HEK293 (cell line): ENCODE measurements around the gene KRT16.
"Not testable (repeated sequence)": the region's sequence is repeated elsewhere in the genome, so short reads cannot be mapped to it uniquely, and the experiment has no call there.

Source experiments
- CTCF ChIA-PET: fragments of 350-600 bp; formaldehyde crosslinking; extraction: SDS; loops from one replicate; lab custom pipeline; 2021; ENCODE audit warnings: antibody characterized with exemption; lab: Yijun Ruan, JAX
- POLR2A ChIA-PET: fragments of 300-600 bp; formaldehyde crosslinking; extraction: SDS; loops from one replicate; lab custom pipeline; 2020; ENCODE audit warnings: antibody characterized with exemption, inconsistent platforms; lab: Yijun Ruan, JAX
- H3K27ac ChIP-seq: fragments of 200-500 bp; sonication (Bioruptor generic); 2 replicates; pipeline ENCODE4 v1.5.1; 2014; ENCODE audit warnings: low read depth, low read length, control low read depth, inconsistent platforms; ENCODE audit errors: extremely low read depth
- H3K36me3 ChIP-seq, 2 experiments: fragments of 200-500 bp in 1 of 2; sonication (Bioruptor generic) in 1 of 2; 1 replicate in 1 of 2; 2 replicates in 1 of 2; pipeline ENCODE4 v1.5.1; 2014 to 2017; ENCODE audit warnings: inconsistent platforms in 2 of 2, low read length in 2 of 2; ENCODE audit not compliant: control insufficient read depth in 2 of 2, insufficient read depth in 1 of 2
- H3K4me1 ChIP-seq: fragments of 200-500 bp; sonication (Bioruptor generic); 2 replicates; pipeline ENCODE4 v1.5.1; 2014; ENCODE audit warnings: mild to moderate bottlenecking, low read length, inconsistent platforms; ENCODE audit not compliant: control insufficient read depth, insufficient read depth
- H3K4me3 ChIP-seq: 2 replicates; pipeline ENCODE4 v1.5.1; 2011; ENCODE audit warnings: low read depth, mild to moderate bottlenecking, control low read depth, low read length, moderate library complexity
- H3K9me3 ChIP-seq: fragments of 200-500 bp; sonication (Bioruptor generic); 2 replicates; pipeline ENCODE4 v1.5.1; 2014; ENCODE audit warnings: low read depth, low read length, inconsistent platforms; ENCODE audit not compliant: control insufficient read depth, insufficient read depth
- FEZF1 ChIP-seq: fragments of 450-650 bp; formaldehyde crosslinking; IDR thresholded peaks from 2 replicates; pipeline ENCODE4 v1.5.1; 2016; ENCODE audit warnings: missing biosample characterization, missing genetic modification characterization
- HOXA7 ChIP-seq: sonication (generic); formaldehyde crosslinking; IDR thresholded peaks from 2 replicates; pipeline ENCODE4 v1.8.1; 2022; ENCODE audit warnings: missing genetic modification reagents, borderline replicate concordance
- ZNF157 ChIP-seq: fragments of 450-650 bp; formaldehyde crosslinking; IDR thresholded peaks from 2 replicates; pipeline ENCODE4 v1.5.1; 2016; ENCODE audit warnings: missing biosample characterization, missing genetic modification characterization
- ZNF341 ChIP-seq: fragments of 450-650 bp; formaldehyde crosslinking; IDR thresholded peaks from 2 replicates; pipeline ENCODE4; 2016; ENCODE audit warnings: low read depth, missing biosample characterization, missing genetic modification characterization
- ZNF394 ChIP-seq: fragments of 450-650 bp; formaldehyde crosslinking; IDR thresholded peaks from 2 replicates; pipeline ENCODE4 v1.5.1; 2016; ENCODE audit warnings: missing biosample characterization, missing genetic modification characterization, mild to moderate bottlenecking, moderate library complexity, borderline replicate concordance
- ZNF423 ChIP-seq: fragments of 450-650 bp; formaldehyde crosslinking; IDR thresholded peaks from 2 replicates; pipeline ENCODE4 v1.5.1; 2016; ENCODE audit warnings: missing biosample characterization, missing genetic modification characterization
- ZNF548 ChIP-seq: fragments of 450-650 bp; formaldehyde crosslinking; IDR thresholded peaks from 2 replicates; pipeline ENCODE4 v1.5.1; 2016; ENCODE audit warnings: missing biosample characterization, missing genetic modification characterization
- ZNF596 ChIP-seq: fragments of 450-650 bp; IDR thresholded peaks from 2 replicates; pipeline ENCODE4 v1.5.0; 2018; ENCODE audit warnings: missing biosample characterization, mild to moderate bottlenecking, missing genetic modification characterization, moderate library complexity
- ZNF677 ChIP-seq: fragments of 450-650 bp; IDR thresholded peaks from 2 replicates; pipeline ENCODE4 v1.5.0; 2018; ENCODE audit warnings: missing biosample characterization, mild to moderate bottlenecking, missing genetic modification characterization, moderate library complexity
- ZNF704 ChIP-seq: fragments of 450-650 bp; formaldehyde crosslinking; IDR thresholded peaks from 2 replicates; pipeline ENCODE4 v1.5.1; 2016; ENCODE audit warnings: missing biosample characterization, missing genetic modification characterization
- TF ChIP-seq, protein P1 (sequence below): fragments of 450-650 bp; formaldehyde crosslinking; IDR thresholded peaks from 2 replicates; pipeline ENCODE4 v1.5.1; 2016; ENCODE audit warnings: missing biosample characterization, missing genetic modification characterization
- TF ChIP-seq, protein P2 (sequence below): fragments of 450-650 bp; formaldehyde crosslinking; IDR thresholded peaks from 2 replicates; pipeline ENCODE4 v1.5.1; 2016; ENCODE audit warnings: missing biosample characterization, missing genetic modification characterization

The KRT16 gene

GRCh38 chr17:41585301-41586056, 27.1 kb downstream of the KRT16 start:
- POLR2A ChIA-PET = no interaction called here
- CTCF ChIA-PET = interaction anchor here (1.4 to 2.0 kb wide), 2 partner anchors 37 to 63 kb away, joined by 4 to 10 read pairs; no protein-coding TSS in a partner anchor

DNA sequence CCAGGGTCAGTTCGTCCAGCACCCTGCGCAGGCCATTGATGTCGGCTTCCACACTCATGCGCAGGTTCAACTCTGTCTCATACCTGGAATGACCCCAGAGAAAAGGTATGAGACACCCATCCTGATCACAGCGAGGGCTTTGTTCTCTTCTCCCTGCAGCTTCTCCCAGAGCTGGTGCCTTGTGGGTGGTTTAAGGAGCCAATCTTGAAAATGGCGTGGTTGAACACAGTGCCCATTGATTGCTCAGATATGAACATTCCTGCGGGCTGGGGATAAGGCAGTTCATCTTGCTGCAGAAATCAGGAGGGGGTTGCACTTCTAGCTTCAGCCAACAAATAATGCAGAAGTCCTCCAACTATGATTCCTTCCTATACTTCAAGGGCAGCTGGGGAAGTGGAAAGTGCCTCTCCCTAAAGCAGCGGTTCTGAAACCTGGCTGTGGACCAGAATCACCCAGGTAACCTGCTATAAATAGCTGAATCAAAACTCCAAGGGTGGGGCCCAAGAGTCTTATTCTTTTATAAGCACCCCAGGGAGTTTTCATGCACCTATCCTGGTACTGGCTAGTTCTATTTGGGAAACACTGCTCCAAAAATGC, 28.1 kb downstream of the KRT16 start:
- H3K9me3 ChIP-seq, H3K4me1 ChIP-seq, H3K27ac ChIP-seq, POLR2A ChIA-PET, H3K4me3 ChIP-seq, H3K36me3 ChIP-seq: not testable (repeated sequence)
- CTCF ChIA-PET = interaction anchor here (1.4 to 2.0 kb wide), 2 partner anchors 36 to 64 kb away, joined by 4 to 10 read pairs; no protein-coding TSS in a partner anchor

More at GRCh38 chr17:41585301-41586056, 27.1 kb downstream of the KRT16 start:
- H3K4me1 ChIP-seq = no peaks in the 10 kb centered on the region
- TF ChIP-seq ZNF677 (tag by site-specific recombination) = no peak
- TF ChIP-seq ZNF394 (tag by site-specific recombination) = no peak
- TF ChIP-seq ZNF423 (tag by site-specific recombination) = no peak
- TF ChIP-seq FEZF1 (tag by site-specific recombination) = no peak
- TF ChIP-seq, protein P1, sequence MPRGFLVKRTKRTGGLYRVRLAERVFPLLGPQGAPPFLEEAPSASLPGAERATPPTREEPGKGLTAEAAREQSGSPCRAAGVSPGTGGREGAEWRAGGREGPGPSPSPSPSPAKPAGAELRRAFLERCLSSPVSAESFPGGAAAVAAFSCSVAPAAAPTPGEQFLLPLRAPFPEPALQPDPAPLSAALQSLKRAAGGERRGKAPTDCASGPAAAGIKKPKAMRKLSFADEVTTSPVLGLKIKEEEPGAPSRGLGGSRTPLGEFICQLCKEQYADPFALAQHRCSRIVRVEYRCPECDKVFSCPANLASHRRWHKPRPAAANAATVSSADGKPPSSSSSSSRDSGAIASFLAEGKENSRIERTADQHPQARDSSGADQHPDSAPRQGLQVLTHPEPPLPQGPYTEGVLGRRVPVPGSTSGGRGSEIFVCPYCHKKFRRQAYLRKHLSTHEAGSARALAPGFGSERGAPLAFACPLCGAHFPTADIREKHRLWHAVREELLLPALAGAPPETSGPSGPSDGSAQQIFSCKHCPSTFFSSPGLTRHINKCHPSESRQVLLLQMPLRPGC (tag by site-specific recombination) = no peak
- TF ChIP-seq ZNF548 (tag by site-specific recombination) = no peak
- no peak for TF ChIP-seq ZNF704
- TF ChIP-seq HOXA7 (CRISPR knock-in tag) = no peak
- TF ChIP-seq ZNF157 (tag by site-specific recombination) = no peak
- TF ChIP-seq, all 188 proteins: peak for 0
- Histone ChIP-seq H3K27ac (no peak overlapping the region), H3K4me3 (no peak overlapping the region), H3K36me3 (no peaks in the 10 kb centered on the region), H3K9me3 (no peaks in the 10 kb centered on the region)

DNA sequence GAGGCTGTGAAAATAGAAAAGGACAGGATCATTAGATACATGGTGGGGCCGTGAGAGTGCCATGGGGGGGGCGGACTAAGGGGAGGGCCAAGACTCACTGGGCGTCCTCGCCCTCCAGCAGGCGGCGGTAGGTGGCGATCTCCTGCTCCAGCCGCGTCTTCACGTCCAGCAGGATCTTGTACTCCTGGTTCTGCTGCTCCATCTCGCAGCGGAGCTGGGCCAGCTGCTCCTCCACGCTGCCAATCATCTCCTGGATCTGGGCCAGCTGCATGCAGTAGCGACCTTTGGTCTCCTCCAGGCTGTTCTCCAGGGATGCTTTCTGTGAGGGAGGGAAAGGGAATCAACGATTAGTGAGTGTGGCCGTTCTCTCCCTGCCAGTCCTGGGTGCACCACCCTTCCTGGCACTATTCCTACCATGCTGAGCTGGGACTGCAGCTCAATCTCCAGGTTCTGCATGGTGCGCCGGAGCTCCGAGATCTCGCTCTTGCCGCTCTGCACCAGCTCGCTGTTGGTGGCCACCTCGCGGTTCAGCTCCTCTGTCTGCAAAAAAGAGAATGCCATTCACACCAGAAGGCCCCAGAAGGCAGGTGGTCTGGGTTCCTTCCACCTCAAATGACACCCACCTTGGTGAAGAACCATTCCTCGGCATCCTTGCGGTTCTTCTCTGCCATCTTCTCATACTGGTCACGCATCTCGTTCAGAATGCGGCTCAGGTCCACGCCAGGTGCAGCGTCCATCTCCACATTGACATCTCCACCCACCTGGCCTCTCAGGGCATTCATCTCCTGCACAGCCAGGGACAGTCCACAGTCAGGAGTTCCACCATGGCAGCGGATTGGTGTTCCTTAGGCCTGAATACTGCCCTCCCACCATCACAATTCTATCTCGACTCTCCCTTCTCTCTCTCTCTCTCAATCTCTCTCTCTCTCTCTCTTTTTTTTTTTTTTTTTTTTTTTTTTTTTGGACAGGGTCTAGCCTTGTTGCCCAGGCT, 29.1 kb downstream of the KRT16 start:
- CTCF ChIA-PET = interaction anchor here (1.6 to 3.2 kb wide), 4 partner anchors 12 to 79 kb away, joined by 6 to 40 read pairs (median 9); no protein-coding TSS in a partner anchor
- peak; percentile 35; the same call in 1 of the 2 replicates for TF ChIP-seq ZNF394 (tag by site-specific recombination)
- TF ChIP-seq, protein P2, sequence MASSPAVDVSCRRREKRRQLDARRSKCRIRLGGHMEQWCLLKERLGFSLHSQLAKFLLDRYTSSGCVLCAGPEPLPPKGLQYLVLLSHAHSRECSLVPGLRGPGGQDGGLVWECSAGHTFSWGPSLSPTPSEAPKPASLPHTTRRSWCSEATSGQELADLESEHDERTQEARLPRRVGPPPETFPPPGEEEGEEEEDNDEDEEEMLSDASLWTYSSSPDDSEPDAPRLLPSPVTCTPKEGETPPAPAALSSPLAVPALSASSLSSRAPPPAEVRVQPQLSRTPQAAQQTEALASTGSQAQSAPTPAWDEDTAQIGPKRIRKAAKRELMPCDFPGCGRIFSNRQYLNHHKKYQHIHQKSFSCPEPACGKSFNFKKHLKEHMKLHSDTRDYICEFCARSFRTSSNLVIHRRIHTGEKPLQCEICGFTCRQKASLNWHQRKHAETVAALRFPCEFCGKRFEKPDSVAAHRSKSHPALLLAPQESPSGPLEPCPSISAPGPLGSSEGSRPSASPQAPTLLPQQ (tag by site-specific recombination) = no peak
- peak; percentile 67; the same call in 1 of the 2 replicates for TF ChIP-seq ZNF596 (tag by site-specific recombination)
- TF ChIP-seq ZNF341 (tag by site-specific recombination) = no peak
- Histone ChIP-seq H3K4me3 (no peak overlapping the region), H3K9me3 (no peaks in the 10 kb centered on the region), H3K27ac (no peak overlapping the region), H3K36me3 (no peaks in the 10 kb centered on the region), H3K4me1 (no peaks in the 10 kb centered on the region; the same call in 1 of the 2 replicates)
- POLR2A ChIA-PET = no interaction called here
